ACHN (cell line): ENCODE data around the gene JPH4.
"Not testable (repeated sequence)": the region's sequence is repeated elsewhere in the genome, so short reads cannot be mapped to it uniquely, and the experiment has no call there.

ENCODE experiments used
- DNase-seq: peaks from one replicate; pipeline ENCODE4 v3.0.0-alpha.2; 2015
- in situ Hi-C: cut with HindIII; loops from 2 replicates; pipeline ENCODE4 v1.10.0; 2017; ENCODE audit warnings: low sequenced_read_pairs, low pct_ligation_motif_present, low pct_unique_long_range_greater_than_20kb

The JPH4 gene

DNA sequence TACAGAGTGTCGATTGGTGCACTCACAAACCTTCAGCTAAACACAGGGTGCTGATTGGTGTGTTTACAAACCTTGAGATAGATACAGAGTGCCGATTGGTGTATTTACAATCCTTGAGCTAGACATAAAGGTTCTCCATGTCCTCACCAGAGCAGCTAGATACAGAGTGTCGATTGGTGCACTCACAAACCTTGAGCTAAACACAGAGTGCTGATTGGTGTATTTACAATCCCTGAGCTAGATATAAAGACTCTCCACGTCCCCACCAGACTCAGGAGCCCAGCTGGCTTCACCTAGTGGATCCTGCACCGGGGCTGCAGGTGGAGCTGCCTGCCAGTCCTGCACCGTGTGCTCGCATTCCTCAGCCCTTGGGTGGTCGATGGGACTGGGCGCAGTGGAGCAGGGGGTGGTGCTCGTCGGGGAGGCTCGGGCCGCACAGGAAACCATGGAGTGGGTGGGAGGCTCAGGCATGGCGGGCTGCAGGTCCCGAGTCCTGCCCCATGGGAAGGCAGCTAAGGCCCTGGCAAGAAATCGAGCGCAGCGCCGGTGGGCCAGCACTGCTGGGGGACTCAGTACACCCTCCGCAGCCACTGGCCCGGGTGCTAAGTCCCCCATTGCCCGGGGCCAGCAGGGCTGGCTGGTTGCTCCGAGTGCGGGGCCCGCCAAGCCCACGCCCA lies 6.1 kb upstream of the JPH4 start:
- in situ Hi-C loops, DNase-seq: not testable (repeated sequence)

DNA sequence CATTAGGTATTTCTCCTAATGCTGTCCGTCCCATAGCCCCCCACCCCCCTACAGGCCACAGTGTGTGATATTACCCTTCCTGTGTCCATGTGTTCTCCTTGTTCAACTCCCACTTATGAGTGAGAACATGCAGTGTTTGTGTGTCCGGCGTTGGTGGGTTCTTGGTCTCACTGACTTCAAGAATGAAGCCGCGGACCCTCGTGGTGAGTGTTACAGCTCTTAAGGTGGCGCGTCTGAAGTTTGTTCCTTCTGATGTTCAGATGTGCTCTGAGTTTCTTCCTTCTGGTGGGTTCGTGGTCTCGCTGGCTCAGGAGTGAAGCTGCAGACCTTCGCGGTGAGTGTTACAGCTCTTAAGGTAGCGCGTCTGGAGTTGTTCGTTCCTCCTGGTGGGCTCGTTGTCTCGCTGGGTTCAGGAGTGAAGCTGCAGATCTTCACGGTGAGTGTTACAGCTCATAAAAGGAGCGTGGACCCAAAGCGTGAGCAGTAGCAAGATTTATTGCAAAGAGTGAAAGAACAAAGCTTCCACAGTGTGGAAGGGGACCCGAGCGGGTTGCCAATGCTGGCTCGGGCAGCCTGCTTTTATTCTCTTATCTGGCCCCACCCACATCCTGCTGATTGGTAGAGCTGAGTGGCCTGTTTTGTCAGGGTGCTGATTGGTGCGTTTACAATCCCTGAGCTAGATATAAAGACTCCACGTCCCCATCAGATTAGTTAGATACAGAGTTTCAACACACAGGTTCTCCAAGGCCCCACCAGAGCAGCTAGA lies 5.4 kb upstream of the JPH4 start:
- in situ Hi-C loops, DNase-seq: not testable (repeated sequence)

DNA sequence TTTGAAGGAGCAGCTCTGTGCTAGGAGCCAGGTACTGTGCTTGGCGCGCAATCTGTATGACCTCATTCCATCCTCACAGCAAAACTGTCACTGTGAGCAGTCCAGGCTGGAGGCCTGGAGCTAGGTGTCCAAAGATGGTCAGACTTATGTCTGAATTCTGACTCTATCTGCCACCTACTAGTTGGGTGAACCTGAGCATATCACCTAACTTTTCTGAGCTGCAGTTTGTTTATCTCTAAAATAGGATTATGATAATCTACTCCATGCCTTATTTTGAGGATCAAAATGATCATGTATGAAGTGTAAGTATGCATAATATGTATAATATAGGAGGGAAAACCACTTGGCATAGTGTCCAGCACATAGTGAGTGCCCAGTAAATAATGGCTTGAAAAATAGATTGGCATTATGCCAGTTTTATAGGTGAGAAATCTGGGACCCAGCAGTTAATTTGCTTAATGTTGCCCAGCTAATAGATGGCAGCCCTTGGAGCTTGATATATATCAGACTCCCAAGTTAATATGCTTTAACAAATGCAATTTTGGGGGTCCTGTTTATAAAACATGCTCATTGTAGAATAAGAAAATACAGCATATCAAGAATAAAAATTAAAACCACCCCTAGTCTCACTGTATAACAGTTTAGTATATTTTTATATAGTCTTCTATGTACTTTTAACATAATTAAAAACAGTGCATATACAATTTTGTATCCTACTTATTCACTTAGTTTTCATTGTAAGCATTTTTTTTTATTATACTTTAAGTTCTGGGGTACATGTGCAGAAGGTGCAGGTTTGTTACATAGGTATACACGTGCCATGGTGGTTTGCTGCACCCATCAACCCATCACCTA lies 4.5 kb upstream of the JPH4 start:
- no peak for DNase-seq
- in situ Hi-C loops = no loop called here

DNA sequence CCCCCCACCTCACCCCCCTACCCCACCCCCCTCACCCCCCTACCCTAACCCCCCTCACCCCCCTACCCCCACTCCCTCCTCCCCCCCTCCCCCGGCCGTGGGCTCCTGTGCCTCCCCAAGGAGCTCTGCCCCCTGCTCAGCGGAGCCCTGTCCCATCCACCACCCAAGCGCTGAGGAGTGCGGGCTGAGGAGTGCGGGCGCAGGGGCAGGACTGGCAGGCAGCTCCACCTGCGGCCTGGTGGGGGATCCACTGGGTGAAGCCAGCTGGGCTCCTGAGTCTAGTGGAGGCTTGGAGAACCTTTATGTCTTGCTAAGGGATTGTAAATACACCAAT lies 2.3 kb upstream of the JPH4 start:
- in situ Hi-C loops = no loop called here
- no peak for DNase-seq

DNA sequence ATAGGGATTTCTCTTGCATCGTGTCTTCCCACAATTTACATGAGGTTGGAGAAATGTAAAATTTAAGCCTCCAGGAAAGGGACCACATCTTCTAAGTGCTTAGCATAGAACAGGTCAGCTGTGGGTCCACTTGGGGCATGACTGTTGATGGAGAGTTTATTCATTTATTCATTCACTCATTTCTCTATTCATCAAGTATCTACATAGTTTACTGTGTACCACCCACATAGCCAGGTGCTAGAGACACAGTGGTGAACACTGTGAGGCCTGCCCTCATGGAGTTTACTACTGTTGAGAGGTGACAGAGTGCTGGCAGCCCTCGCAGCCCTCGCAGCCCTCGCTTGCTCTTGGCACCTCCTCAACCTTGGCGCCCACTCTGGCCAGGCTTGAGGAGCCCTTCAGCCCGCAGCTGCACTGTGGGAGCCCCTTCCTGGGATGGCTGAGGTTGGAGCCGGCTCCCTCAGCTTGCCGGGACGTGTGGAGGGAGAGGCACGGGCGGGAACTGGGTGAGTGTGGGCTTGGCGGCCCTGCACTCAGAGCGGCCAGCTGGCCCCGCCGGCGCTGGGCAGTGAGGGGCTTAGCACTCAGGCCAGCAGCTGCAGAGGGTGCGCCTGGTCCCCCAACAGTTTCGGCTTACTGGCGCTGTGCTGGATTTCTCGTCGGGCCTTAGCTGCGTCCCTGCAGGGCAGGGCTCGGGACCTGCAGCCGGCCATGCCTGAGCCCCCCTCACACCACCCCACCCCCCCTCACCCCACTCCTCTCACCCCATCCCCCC lies 1.7 kb upstream of the JPH4 start:
- no peak for DNase-seq
- in situ Hi-C loops = no loop called here

DNA sequence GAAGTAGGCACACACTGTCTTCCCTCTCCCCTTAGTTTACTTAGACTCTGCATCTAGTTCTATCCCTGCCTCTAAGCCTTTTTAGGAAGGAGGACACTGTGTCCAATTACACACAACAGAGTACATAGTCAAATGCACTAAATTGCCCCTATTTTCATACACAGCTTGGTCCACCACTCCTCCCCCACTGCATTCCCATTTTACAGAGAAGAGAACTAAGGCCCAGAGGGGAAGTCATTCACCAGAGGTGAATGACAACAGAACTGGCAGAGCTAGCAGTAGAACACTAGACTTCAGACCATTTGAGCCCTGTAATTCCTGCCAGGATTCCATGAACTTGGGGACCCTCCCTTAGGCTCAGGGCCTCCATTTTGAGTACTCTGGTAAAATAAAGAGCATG lies 1.1 kb upstream of the JPH4 start:
- in situ Hi-C loops = no loop called here
- DNase-seq = no peak

DNA sequence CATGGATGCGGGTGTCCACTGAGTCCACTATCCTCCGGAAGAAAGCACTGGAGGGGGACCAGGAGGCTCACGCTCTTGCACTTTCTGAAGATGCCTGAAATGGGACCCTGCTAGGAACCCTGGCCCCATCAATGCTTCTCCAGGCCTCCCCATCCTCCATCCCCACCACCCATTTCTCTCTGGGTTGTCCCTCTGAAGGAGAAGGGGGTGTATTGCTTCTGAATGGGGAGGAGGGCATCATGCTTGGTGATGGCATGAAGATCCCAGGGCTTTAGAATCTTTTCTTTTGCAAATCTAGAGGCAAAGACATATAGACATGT lies 681 bp upstream of the JPH4 start:
- DNase-seq = no peak
- in situ Hi-C loops = no loop called here

DNA sequence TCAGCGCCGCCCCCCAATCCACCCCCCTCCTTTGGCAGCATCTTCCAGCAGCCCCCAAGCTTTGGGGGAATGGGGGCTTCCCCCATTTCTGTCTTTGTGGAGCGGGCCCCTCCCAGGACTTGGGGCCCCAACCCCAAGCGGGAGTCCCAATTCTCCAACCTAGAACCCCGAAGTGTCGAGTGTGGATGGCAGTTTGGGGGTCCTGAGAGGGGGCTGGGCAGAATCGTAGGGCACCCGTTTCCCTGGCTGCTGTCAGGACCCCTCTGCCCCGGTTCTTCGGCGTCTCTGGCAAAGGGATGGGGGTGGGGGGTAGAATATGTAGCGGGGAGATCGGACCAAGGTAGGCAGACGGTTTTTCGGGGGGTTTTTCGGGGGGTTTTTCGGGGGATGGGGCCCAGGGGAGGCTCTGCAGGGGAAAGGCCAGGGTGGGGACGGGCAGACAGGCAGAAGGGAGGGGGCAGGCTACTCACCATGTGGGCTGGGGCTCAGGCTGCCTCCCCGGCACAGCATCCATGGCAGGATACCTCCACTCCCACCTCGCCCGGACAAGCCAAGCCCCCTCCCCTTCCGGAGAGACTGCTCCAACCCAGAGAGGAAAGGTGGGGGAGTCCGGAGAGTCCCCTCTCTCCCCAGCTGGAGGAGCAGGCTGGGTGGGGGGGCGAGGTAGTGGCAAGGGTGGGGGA lies 739 bp downstream of the JPH4 start:
- DNase-seq = no peak
- in situ Hi-C loops = no loop called here

DNA sequence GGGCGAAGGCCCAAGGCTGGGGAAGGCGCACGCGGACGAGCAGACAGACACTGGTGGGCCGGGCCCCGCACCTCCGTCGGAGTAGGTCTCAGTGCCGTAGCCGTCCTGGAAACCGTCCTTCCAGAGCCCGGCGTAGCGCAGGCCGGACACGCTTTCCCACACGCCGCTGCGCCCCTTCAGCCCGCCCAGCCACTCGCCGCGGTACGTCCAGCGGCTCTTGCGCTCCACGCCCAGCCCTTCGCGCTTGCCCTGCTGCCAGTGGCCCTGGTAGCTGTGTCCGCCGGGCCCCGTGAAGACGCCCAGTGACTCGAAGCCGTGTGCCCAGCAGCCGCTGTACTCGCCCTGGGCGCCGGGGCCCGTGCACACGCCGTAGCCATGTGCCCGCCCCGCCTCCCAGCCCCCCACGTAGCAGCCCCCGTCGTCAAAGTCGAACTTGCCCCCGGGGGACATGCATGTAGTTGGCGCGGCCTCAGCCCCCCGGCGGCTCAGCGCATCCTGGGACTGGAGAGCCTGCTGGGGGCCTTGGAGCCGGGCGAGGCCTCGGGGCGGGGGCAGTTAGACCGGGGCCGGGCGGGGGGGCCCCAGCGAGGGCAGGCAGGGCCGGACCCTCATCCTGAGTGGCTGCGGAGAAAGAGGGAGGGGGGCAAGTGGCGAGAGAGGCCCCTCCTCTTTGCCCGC lies 1.4 kb downstream of the JPH4 start:
- DNase-seq = no peak
- in situ Hi-C loops = no loop called here

DNA sequence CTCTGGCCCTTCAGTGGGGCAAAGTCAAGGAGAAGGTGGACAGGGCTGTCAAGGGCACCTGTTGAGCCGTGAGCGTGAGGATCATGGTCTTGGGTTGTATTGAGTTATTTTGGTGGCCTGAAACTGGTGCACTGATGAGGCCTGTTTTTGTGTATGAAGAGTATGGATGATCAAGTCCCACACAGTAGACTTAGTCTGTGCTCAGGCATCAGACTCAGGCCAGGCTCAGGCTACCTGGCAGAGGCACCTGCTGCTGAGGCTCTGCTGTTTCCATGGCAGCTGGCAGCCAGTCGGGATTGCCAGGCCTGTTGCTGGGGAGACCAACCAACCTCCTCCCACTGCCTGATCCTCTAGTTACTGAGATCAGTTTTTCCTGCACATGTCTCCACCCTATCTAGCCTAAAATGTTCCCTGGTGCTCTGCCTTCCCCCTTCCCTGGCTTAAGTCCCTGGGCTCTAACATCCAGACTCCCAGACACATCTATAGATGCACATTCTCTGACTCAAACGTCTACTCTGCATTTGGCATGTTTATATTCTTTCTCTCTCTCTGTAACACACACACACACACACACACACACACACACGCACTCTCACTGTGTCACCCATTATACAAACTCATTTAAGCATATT lies 5.1 kb downstream of the JPH4 start:
- in situ Hi-C loops = no loop called here
- DNase-seq = no peak

DNA sequence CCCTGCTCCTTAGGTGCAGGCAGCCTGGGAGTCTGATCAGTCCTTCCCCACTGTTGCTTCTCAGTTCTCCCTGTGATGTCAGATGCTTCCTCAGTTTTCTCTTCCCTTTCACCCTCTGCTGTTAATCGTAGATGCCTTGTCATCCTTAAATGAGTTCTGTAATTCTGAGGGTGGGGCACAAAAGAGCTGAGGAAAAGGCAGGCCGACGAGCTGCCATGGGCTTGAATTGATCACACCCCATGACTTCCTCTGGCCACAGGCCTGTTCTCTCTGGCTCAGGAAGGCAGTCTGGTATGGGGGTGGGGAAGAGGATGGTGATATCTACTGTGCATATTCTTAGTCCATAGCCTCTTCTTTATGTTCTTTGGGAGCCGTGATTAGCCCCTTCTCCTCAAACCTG lies 5.8 kb downstream of the JPH4 start:
- no peak for DNase-seq
- in situ Hi-C loops = no loop called here

DNA sequence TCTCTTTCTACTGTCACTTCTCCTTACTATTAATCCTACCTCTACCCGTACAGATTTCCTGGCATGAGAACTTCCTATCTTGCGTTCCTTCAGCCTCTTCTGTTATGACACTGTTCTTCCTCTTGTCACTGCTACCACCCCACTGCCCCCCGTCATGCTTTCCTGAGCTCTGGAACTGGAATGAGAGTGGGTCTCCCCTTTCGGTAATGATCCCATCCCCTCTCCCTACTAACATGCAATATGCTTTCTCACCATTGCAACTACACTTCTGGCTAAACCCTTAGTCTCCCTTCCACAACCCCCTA lies 6.1 kb downstream of the JPH4 start:
- in situ Hi-C loops = no loop called here
- DNase-seq = no peak

DNA sequence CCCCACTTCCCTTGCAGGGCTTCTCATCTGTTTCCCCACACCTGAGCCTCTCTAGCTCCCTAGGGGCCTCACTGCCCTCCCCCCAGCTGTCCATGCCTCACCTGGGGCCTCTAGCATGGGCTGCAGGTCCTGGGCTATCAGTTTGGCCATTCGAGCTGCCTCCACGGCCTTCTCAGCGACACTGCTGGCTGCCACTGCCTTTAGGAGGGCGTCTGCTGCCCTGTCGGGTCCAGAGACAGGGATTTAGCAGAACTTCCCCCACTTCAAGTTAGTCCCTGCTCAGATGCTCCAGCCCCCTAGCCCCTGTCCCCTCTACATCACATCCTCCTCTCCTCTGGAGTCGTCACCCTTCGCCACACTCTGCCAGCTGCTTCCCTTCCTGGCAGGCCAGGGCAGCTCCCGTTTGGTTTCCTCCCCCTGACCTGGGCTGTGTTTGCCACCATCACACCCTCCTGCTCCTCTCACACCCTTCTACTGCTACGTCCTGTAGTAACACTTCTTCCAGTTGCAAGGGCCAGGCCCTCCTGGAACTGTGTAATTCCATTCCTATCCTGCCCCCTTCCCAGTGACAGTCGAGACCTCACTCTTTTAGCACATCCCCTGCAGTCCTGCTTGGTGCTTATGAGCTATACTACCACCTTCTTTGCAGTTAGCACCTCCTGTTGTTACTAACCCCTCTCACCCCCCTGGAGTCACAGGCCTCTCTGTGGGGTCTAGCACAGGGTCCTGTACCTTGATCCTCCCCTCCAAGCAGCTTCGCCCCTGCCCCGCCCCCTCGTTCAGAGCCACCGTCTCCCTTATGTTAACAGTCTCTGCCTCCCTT lies 6.7 kb downstream of the JPH4 start:
- in situ Hi-C loops = no loop called here
- no peak for DNase-seq

DNA sequence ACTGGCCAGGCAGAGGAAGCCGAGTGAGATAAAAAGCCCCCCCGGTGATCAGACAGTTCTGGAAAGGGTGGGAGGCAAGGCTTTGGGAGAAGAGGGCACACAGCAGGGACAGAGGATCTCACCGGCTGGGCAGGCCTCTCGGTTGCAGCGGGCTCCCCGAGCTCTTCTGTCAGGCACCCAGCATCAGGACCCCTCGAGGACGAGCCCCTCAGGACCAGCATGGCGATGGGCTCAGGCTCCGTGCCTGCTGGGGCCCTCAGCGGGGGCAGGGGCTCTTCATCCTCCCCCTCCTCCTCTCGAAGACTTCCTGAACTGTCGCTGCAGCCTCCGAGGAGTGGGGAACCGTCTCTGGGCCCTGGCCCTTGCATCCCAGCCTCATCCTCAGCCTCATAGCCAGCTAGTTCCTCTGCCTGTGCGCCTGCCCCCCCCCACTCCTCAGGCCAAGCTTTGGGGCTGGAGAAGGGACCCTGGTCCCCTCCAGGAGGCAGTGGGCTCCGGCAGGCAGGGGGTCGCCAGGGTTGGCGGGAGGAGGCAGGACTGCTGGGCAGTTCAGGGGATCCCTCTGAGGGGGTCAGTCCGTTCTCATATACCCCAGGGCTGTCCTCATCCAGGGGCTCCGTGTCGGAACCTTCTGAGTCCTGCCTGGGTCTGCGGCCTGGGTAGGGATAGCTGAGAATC lies 7.6 kb downstream of the JPH4 start:
- in situ Hi-C loops = no loop called here
- no peak for DNase-seq

DNA sequence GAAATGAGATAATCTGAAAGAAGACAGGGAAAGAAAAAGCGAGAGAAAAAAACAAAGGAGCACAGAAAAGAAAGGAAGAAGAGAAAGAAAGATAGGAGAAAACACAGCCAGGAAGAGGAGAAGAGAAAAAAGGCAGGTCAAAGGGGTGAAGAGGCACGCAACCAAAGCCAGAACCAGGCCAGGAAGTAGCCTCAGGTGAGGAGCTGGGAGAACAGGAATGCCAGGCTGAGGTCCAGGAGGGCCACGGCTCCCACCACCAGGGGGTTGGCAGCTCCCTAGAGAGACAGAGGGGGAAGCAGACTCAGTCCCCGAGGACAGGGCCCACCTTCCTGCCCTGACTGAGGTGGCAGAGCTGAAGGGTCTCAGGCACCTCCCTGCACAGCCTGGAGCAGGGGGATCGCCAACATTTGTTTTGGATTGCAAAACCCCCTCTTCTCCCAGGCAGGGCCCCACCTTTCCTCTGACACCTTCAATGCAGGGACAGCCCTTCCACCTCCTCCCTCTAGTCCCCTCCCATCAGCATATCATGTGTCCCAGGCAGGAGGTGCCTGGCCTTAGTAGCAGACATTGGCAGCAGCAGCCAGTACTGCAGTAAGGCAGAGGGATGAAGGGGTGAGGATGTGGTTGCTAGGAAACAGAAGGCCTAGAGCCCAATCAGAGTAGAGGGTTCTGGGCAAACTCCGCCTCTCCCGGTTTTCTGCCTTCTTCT lies 9.0 kb downstream of the JPH4 start:
- in situ Hi-C loops = no loop called here
- DNase-seq = no peak
